GM13977 (cell line): Measurements from ENCODE around the gene TMEM117.

ENCODE experiments used
- DNase-seq: peaks from one replicate; pipeline ENCODE4 v3.0.0; 2012; ENCODE audit warnings: low spot score
- CTCF ChIP-seq: IDR thresholded peaks from 2 replicates; pipeline ENCODE4 v1.5.1; 2012; ENCODE audit warnings: mild to moderate bottlenecking, control low read depth; ENCODE audit not compliant: insufficient read depth; ENCODE audit errors: extremely low read depth, missing control alignments
- in situ Hi-C: fragments of 300-500 bp; cut with MboI; formaldehyde crosslinking; loops from one replicate; pipeline ENCODE4 v1.12.0; 2022; ENCODE audit warnings: low sequenced_read_pairs, low pct_unique_long_range_greater_than_20kb, mixed read lengths, inconsistent platforms; ENCODE audit not compliant: unreplicated experiment

The TMEM117 gene

GRCh38 chr12:43882578-43883178, 46.8 kb downstream of the TMEM117 start:
- in situ Hi-C loops = loop anchor here (10.0 kb wide), 2 partner anchors 98 to 438 kb away; no protein-coding TSS in a partner anchor
- peak; percentile 81 for TF ChIP-seq CTCF
- peak; percentile 50 for DNase-seq

- TF ChIP-seq CTCF = no peak
- in situ Hi-C loops = loop anchor here (10.0 kb wide), 2 partner anchors 99 to 439 kb away; no protein-coding TSS in a partner anchor
Measured at GRCh38 chr12:43883311-43883710, 47.4 kb downstream of the TMEM117 start.

GRCh38 chr12:43883748-43884147, 47.9 kb downstream of the TMEM117 start:
- no peak for TF ChIP-seq CTCF
- DNase-seq = no peak
- in situ Hi-C loops = loop anchor here (10.0 kb wide), 2 partner anchors 99 to 439 kb away; no protein-coding TSS in a partner anchor

More at GRCh38 chr12:43883311-43883710, 47.4 kb downstream of the TMEM117 start:
- DNase-seq = no peak

GRCh38 chr12:43884683-43885410, 49.0 kb downstream of the TMEM117 start:
- in situ Hi-C loops = loop anchor here (10.0 kb wide), 2 partner anchors 100 to 440 kb away; no protein-coding TSS in a partner anchor
- TF ChIP-seq CTCF = no peak
- DNase-seq = no peak

- TF ChIP-seq CTCF = no peak
- in situ Hi-C loops = loop anchor here (10.0 kb wide), 2 partner anchors 103 to 443 kb away; no protein-coding TSS in a partner anchor
Measured at GRCh38 chr12:43887397-43887796, 51.5 kb downstream of the TMEM117 start.

GRCh38 chr12:43891856-43892574, 56.1 kb downstream of the TMEM117 start:
- DNase-seq = no peak
- no peak for TF ChIP-seq CTCF
- in situ Hi-C loops = no loop called here

More at GRCh38 chr12:43887397-43887796, 51.5 kb downstream of the TMEM117 start:
- DNase-seq = no peak
